ENCODE results near the gene TGFA.

TGFA gene

DNA sequence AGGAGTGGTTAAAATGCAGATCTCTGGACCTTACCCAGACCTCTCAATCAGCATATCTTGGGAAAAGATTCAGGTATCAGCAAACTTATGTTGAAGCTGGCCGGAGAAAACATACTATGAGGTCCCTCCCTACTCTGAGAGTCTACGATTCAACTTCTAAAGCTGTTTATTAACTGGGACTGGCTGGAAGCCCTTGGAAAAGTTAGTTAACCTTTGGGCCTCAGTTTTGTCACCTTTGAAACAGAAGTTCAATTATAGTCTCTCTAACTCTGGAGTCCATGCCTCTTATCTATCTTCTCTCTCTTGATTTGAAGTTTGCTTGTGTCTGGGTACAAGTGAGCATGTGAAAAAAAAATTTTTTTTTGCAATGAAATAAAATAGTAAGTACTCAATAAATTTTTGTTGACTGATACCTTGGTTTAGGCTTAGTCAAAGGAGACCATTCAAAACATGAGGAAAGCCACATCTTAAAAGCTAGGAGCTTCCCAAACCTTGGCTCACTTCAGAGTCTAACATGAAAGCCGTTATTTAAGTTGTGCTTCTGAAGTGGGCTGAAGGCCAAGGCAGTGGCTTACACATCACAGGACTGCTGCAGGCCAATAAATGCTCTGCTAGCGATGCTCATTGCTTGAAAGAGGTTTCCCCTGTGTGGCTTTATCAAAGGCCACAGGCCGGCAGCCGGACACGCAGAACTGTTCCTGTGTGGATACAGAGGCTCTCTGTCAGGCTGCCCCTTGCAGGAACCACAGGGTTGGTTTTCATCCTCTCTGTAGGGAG lies 141.1 kb downstream of the TGFA start:
- no peak for DNase-seq

DNA sequence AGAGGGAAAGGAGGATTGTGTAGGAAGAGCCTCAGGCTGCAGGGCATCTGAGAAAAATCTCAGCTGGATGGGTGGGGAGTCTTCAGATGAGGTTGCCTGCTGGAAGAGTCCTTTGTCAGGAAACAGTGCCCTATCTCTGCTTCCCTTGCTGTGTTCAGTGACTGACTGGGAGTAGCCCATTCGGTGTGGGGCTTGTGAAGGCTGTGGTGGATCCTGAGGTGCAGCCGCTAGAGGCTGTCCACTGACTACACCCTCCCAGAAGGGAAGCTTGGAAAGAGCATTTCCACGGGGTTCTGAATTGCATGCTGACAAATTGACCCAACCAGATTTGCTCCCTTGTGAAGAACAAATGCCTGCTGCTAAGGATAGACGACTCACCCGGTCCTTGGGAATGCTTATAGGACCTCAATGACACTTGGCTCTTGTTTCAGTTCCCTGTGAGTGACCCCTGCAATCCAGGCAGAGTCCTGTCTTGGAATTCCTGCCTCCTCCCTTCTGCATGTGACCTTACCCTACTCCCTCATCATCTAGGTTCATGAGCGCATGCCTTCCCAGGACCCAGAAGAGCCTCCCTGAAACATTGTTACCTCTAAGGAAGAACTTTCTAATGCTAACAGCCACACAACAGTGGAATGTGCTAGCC lies 142.0 kb downstream of the TGFA start:
- no peak for DNase-seq

DNA sequence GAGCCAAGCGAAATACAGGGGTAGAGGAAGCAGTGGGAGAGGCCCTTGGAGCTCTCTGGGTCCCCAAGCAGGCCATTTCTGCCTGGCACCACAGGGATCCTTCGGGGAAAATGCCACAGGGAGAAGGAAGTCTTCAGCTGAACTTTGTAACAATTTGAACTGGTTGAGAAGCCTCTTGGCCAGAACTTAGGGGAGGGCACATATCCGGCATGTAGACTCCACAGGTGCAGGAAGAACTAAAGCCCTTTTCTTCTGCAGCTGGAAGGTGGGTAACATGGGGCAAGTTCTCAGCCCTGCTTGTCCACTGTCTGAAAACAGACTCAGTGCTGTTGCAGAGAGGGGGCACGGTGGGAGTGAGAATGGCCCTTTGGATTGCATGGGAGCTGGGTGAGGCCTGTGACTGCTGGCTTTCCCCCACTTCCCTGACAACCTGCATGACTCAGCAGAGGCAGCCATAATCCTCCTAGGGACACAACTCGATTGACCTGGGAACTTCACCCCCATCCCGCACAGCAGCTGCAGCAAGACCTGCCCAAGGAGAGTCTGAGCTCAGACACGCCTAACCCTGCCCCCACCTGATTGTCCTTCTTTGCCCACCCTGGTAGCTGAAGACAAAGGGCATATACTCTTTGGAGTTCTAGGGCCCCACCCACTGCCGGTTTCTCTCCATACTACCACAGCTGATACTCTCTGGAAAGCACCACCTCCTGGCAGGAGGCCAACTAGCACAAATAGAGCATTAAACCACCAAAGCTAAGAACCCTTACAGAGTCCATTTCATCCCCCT lies 150.2 kb downstream of the TGFA start:
- no peak for DNase-seq

DNA sequence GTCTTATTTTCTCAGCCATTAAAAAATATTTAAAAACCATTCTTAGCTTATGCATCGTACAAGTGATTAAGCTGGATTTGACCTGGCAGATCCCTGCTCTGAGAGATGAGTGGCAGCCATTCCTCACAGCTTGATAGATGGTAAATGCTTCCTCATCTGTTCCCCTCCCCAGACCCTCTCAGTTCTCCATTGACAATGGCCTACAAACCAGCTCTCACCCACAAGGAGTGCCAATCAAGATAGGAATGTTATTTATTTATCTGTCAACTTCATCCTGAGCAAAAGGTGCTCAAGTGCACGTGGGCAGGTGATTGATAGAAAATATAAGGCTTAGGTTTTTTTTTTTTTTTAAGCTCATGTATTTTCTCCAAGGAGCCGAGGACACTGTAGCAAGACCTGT lies 153.1 kb downstream of the TGFA start:
- no peak for DNase-seq

DNA sequence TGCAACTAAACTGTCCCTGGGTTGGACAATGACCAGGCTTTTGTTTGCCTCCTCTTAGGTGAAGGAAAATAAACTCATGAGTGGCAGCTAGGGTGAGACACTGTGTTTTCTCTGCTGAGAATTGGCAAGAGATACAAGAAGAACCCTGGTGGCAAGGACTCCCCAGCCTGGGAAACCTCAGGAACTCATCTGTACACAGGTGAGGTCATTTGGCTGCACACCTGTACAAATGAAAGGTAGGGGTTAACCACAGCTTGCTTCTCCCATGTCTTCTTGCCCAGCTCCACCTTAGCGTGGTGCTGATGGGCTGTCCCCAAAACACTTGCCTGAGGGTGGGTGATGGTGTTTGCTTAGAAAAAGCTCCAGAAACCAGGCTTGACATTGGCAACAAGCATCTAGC lies 154.6 kb downstream of the TGFA start:
- DNase-seq: no peak

Data from stimulated activated CD4-positive, alpha-beta T cell treated with anti-CD3 and anti-CD28 coated beads, Interleukin-15, amount 100 ng/mL, for 24 hours (primary cell).